Immature natural killer cell (primary cell): ENCODE data around the gene NPY2R. TPM values are rescaled to one million over a fixed set of nuclear protein-coding genes. Genes with fewer than 3 reads are reported as not detected.

Source experiments
- DNase-seq, 3 donors: peaks; one replicate each; pipeline ENCODE4 v3.0.0; 2022; ENCODE audit warnings: mixed read lengths in 1 of 3
- H3K27ac Mint-ChIP-seq, 6 donors: one replicate each; pipeline ENCODE4 v1.8.0; 2020; ENCODE audit warnings: mixed read lengths in 6 of 6, mild to moderate bottlenecking in 5 of 6, inconsistent platforms in 4 of 6, moderate library complexity in 3 of 6
- H3K27me3 Mint-ChIP-seq, 3 donors: one replicate each; pipeline ENCODE4 v1.8.0; 2020 to 2021; ENCODE audit warnings: low read depth in 3 of 3, mild to moderate bottlenecking in 3 of 3, mixed read lengths in 3 of 3, moderate library complexity in 3 of 3, inconsistent platforms in 1 of 3
- H3K36me3 Mint-ChIP-seq, 3 donors: one replicate each; pipeline ENCODE4 v1.8.0; 2020; ENCODE audit warnings: mixed read lengths in 3 of 3, inconsistent platforms in 2 of 3, mild to moderate bottlenecking in 2 of 3
- H3K4me1 Mint-ChIP-seq, 2 donors: one replicate each; pipeline ENCODE4 v1.8.0; 2020; ENCODE audit warnings: inconsistent platforms in 2 of 2, mild to moderate bottlenecking in 2 of 2, mixed read lengths in 2 of 2, moderate library complexity in 1 of 2
- H3K4me3 Mint-ChIP-seq, 5 donors: one replicate each; pipeline ENCODE4 v1.8.0; 2020; ENCODE audit warnings: mild to moderate bottlenecking in 5 of 5, mixed read lengths in 5 of 5, inconsistent platforms in 3 of 5, moderate library complexity in 3 of 5
- H3K9me3 Mint-ChIP-seq, 6 donors: one replicate each; pipeline ENCODE4 v1.8.0; 2020; ENCODE audit warnings: mild to moderate bottlenecking in 6 of 6, mixed read lengths in 6 of 6, inconsistent platforms in 4 of 6, moderate library complexity in 3 of 6
- polyA plus RNA-seq, 3 donors: library from polyadenylated mRNA; unstranded; fragments of 300-500 nt; fragmentation: Illumina TruSeq; gene quantifications; one replicate each; pipeline ENCODE4 v1.2.3, GENCODE V29; 2021

NPY2R gene
- polyA plus RNA-seq, result not detected

GRCh38 chr4:155208258-155209054, at the start of gene NPY2R:
Gene NPY2R, plus strand, starts transcription at chr4:155208636. Its CDS starts 5,304 bp downstream, at chr4:155213940.
- Mint-ChIP-seq H3K27me3 (peaks cover 6 to 10% (median 8%) of the 10 kb centered on the region in 3 donors), H3K9me3 (peaks cover 5 to 19% (median 8%) of the 10 kb centered on the region in 6 donors), H3K36me3 (peaks cover 0 to 3% (median 0%) of the 10 kb centered on the region in 3 donors), H3K4me1 (no peaks in the 10 kb centered on the region), H3K4me3 (no peak within 1 kb of the TSS), H3K27ac (no peak within 1 kb of the TSS)
- DNase-seq, result no peak

GRCh38 chr4:155161357-155161756, 47.1 kb upstream of the NPY2R start:
- no peak for DNase-seq

GRCh38 chr4:155164718-155165117, 43.7 kb upstream of the NPY2R start:
- H3K4me3 Mint-ChIP-seq, result no peak overlapping the region
- DNase-seq, result no peak
- peaks cover 0 to 5% (median 2%) of the 10 kb centered on the region in 6 donors for H3K9me3 Mint-ChIP-seq
- H3K27me3 Mint-ChIP-seq, result peaks cover 0 to 1% (median 1%) of the 10 kb centered on the region in 3 donors
- no peaks in the 10 kb centered on the region for H3K4me1 Mint-ChIP-seq
- no peak overlapping the region for H3K27ac Mint-ChIP-seq
- H3K36me3 Mint-ChIP-seq, result no peaks in the 10 kb centered on the region

More at GRCh38 chr4:155161357-155161756, 47.1 kb upstream of the NPY2R start:
- H3K27ac Mint-ChIP-seq, result no peak overlapping the region
- H3K36me3 Mint-ChIP-seq, result no peaks in the 10 kb centered on the region
- peaks cover 0 to 1% (median 0%) of the 10 kb centered on the region in 3 donors for H3K27me3 Mint-ChIP-seq
- peaks cover 0 to 9% (median 2%) of the 10 kb centered on the region in 6 donors for H3K9me3 Mint-ChIP-seq
- H3K4me1 Mint-ChIP-seq, result no peaks in the 10 kb centered on the region
- H3K4me3 Mint-ChIP-seq, result no peak overlapping the region

GRCh38 chr4:155170569-155170968, 37.9 kb upstream of the NPY2R start:
- H3K4me1 Mint-ChIP-seq, result no peaks in the 10 kb centered on the region
- H3K9me3 Mint-ChIP-seq, result peaks cover 0 to 5% (median 1%) of the 10 kb centered on the region in 6 donors
- no peak overlapping the region for H3K27ac Mint-ChIP-seq
- no peak for DNase-seq
- peaks cover 0 to 1% (median 0%) of the 10 kb centered on the region in 3 donors for H3K27me3 Mint-ChIP-seq
- no peaks in the 10 kb centered on the region for H3K36me3 Mint-ChIP-seq
- no peak overlapping the region for H3K4me3 Mint-ChIP-seq

GRCh38 chr4:155173371-155173770, 35.1 kb upstream of the NPY2R start:
- no peaks in the 10 kb centered on the region for H3K4me1 Mint-ChIP-seq
- no peak for DNase-seq
- peaks cover 0 to 7% (median 2%) of the 10 kb centered on the region in 6 donors for H3K9me3 Mint-ChIP-seq
- no peaks in the 10 kb centered on the region for H3K27me3 Mint-ChIP-seq
- no peak overlapping the region for H3K4me3 Mint-ChIP-seq
- H3K36me3 Mint-ChIP-seq, result no peaks in the 10 kb centered on the region
- no peak overlapping the region for H3K27ac Mint-ChIP-seq

GRCh38 chr4:155174668-155175067, 33.8 kb upstream of the NPY2R start:
- Mint-ChIP-seq H3K27ac (no peak overlapping the region), H3K4me3 (no peak overlapping the region), H3K36me3 (no peaks in the 10 kb centered on the region), H3K9me3 (peaks cover 0 to 7% (median 3%) of the 10 kb centered on the region in 6 donors), H3K4me1 (no peaks in the 10 kb centered on the region), H3K27me3 (no peaks in the 10 kb centered on the region)
- DNase-seq, result no peak

- no peak overlapping the region for H3K4me3 Mint-ChIP-seq
- no peak for DNase-seq
- H3K9me3 Mint-ChIP-seq, result peaks cover 0 to 7% (median 2%) of the 10 kb centered on the region in 6 donors
- peaks cover 0 to 2% (median 0%) of the 10 kb centered on the region in 3 donors for H3K27me3 Mint-ChIP-seq
- H3K4me1 Mint-ChIP-seq, result no peaks in the 10 kb centered on the region
- H3K36me3 Mint-ChIP-seq, result no peaks in the 10 kb centered on the region
- H3K27ac Mint-ChIP-seq, result no peak overlapping the region
Measured at GRCh38 chr4:155179216-155179615, 29.2 kb upstream of the NPY2R start.

GRCh38 chr4:155186972-155187371, 21.5 kb upstream of the NPY2R start:
- no peak for DNase-seq
- no peak overlapping the region for H3K27ac Mint-ChIP-seq
- peaks cover 0 to 6% (median 3%) of the 10 kb centered on the region in 6 donors for H3K9me3 Mint-ChIP-seq
- H3K4me1 Mint-ChIP-seq, result no peaks in the 10 kb centered on the region
- H3K27me3 Mint-ChIP-seq, result peaks cover 0 to 2% (median 0%) of the 10 kb centered on the region in 3 donors
- no peak overlapping the region for H3K4me3 Mint-ChIP-seq
- H3K36me3 Mint-ChIP-seq, result no peaks in the 10 kb centered on the region

- no peak overlapping the region for H3K27ac Mint-ChIP-seq
- no peak for DNase-seq
- H3K4me3 Mint-ChIP-seq, result no peak overlapping the region
- peaks cover 0 to 2% (median 0%) of the 10 kb centered on the region in 3 donors for H3K27me3 Mint-ChIP-seq
- H3K36me3 Mint-ChIP-seq, result no peaks in the 10 kb centered on the region
- H3K9me3 Mint-ChIP-seq, result peaks cover 0 to 5% (median 3%) of the 10 kb centered on the region in 6 donors
- no peaks in the 10 kb centered on the region for H3K4me1 Mint-ChIP-seq
Measured at GRCh38 chr4:155187989-155188388, 20.4 kb upstream of the NPY2R start.

GRCh38 chr4:155190099-155190498, 18.3 kb upstream of the NPY2R start:
- no peaks in the 10 kb centered on the region for H3K27me3 Mint-ChIP-seq
- no peaks in the 10 kb centered on the region for H3K4me1 Mint-ChIP-seq
- peaks cover 0 to 5% (median under 1%) of the 10 kb centered on the region in 6 donors for H3K9me3 Mint-ChIP-seq
- no peak for DNase-seq
- H3K4me3 Mint-ChIP-seq, result no peak overlapping the region
- H3K27ac Mint-ChIP-seq, result no peak overlapping the region
- no peaks in the 10 kb centered on the region for H3K36me3 Mint-ChIP-seq

GRCh38 chr4:155197757-155198156, 10.7 kb upstream of the NPY2R start:
- H3K36me3 Mint-ChIP-seq, result no peaks in the 10 kb centered on the region
- H3K4me1 Mint-ChIP-seq, result no peaks in the 10 kb centered on the region
- peaks cover 0 to 10% (median 1%) of the 10 kb centered on the region in 6 donors for H3K9me3 Mint-ChIP-seq
- no peak for DNase-seq
- H3K4me3 Mint-ChIP-seq, result no peak overlapping the region
- peaks cover 0 to 2% (median 0%) of the 10 kb centered on the region in 3 donors for H3K27me3 Mint-ChIP-seq
- H3K27ac Mint-ChIP-seq, result no peak overlapping the region

- DNase-seq, result no peak
- no peaks in the 10 kb centered on the region for H3K4me1 Mint-ChIP-seq
- no peak overlapping the region for H3K27ac Mint-ChIP-seq
- H3K27me3 Mint-ChIP-seq, result peaks cover 6 to 10% (median 8%) of the 10 kb centered on the region in 3 donors
- peaks cover 5 to 19% (median 8%) of the 10 kb centered on the region in 6 donors for H3K9me3 Mint-ChIP-seq
- H3K4me3 Mint-ChIP-seq, result no peak overlapping the region
- H3K36me3 Mint-ChIP-seq, result peaks cover 0 to 3% (median 0%) of the 10 kb centered on the region in 3 donors
Measured at GRCh38 chr4:155207534-155208257, 740 bp upstream of the NPY2R start.

- Mint-ChIP-seq H3K9me3 (peaks cover 0 to 11% (median under 1%) of the 10 kb centered on the region in 6 donors), H3K27ac (no peak overlapping the region), H3K36me3 (no peaks in the 10 kb centered on the region), H3K4me1 (no peaks in the 10 kb centered on the region), H3K27me3 (no peaks in the 10 kb centered on the region), H3K4me3 (no peak overlapping the region)
- no peak for DNase-seq
Measured at GRCh38 chr4:155220025-155220424, 11.6 kb downstream of the NPY2R start.

- Mint-ChIP-seq H3K36me3 (no peaks in the 10 kb centered on the region), H3K27ac (no peak overlapping the region), H3K27me3 (no peaks in the 10 kb centered on the region), H3K9me3 (peaks cover 0 to 3% (median 0%) of the 10 kb centered on the region in 6 donors), H3K4me1 (no peaks in the 10 kb centered on the region), H3K4me3 (no peak overlapping the region)
- no peak for DNase-seq
Measured at GRCh38 chr4:155227131-155227530, 18.7 kb downstream of the NPY2R start.
